Body of pancreas (tissue), 4 donors: Measurements from ENCODE around the gene LAG3.

ENCODE experiments used
- POLR2A ChIP-seq, 3 donors: fragments of 450-650 bp; IDR thresholded peaks; one replicate each; pipeline ENCODE4 v1.6.1; 2016; ENCODE audit warnings: antibody characterized with exemption in 3 of 3, mild to moderate bottlenecking in 2 of 3
- TF ChIP-seq, protein P1 (sequence below), 7 experiments: fragments of 450-650 bp in 4 of 7; fragments of 200-600 bp in 3 of 7; sonication (generic) in 3 of 7; IDR thresholded peaks; one replicate each; pipeline ENCODE4 v1.5.1; 2016 to 2019; ENCODE audit warnings: antibody characterized with exemption in 7 of 7

DNA sequence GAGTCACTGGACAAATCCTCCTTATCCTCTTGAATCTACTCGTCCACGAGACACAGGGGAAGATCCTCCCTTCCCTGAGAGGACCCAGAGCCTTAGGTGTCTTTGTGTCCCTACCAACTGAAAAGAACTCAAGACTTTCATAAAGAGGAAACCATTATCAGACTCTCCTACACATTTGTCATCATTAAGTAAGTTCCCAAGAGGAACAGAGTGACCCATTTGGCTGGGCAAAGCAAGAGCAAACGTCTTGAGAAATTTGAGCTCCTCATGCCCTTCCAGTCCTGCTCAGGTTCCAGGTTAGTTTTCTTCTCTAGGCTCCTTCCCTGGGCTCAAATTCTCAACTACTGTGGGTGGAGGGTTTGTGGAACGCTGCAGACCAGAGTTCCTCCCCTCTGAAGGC lies 25.1 kb upstream of the LAG3 start:
- TF ChIP-seq, protein P1, sequence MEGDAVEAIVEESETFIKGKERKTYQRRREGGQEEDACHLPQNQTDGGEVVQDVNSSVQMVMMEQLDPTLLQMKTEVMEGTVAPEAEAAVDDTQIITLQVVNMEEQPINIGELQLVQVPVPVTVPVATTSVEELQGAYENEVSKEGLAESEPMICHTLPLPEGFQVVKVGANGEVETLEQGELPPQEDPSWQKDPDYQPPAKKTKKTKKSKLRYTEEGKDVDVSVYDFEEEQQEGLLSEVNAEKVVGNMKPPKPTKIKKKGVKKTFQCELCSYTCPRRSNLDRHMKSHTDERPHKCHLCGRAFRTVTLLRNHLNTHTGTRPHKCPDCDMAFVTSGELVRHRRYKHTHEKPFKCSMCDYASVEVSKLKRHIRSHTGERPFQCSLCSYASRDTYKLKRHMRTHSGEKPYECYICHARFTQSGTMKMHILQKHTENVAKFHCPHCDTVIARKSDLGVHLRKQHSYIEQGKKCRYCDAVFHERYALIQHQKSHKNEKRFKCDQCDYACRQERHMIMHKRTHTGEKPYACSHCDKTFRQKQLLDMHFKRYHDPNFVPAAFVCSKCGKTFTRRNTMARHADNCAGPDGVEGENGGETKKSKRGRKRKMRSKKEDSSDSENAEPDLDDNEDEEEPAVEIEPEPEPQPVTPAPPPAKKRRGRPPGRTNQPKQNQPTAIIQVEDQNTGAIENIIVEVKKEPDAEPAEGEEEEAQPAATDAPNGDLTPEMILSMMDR (IDR thresholded peaks at IDR 0.05), result no peak
- TF ChIP-seq POLR2A (IDR thresholded peaks at IDR 0.05), result no peak
